ENCODE results near the gene ARMC2.

ARMC2 gene

DNA sequence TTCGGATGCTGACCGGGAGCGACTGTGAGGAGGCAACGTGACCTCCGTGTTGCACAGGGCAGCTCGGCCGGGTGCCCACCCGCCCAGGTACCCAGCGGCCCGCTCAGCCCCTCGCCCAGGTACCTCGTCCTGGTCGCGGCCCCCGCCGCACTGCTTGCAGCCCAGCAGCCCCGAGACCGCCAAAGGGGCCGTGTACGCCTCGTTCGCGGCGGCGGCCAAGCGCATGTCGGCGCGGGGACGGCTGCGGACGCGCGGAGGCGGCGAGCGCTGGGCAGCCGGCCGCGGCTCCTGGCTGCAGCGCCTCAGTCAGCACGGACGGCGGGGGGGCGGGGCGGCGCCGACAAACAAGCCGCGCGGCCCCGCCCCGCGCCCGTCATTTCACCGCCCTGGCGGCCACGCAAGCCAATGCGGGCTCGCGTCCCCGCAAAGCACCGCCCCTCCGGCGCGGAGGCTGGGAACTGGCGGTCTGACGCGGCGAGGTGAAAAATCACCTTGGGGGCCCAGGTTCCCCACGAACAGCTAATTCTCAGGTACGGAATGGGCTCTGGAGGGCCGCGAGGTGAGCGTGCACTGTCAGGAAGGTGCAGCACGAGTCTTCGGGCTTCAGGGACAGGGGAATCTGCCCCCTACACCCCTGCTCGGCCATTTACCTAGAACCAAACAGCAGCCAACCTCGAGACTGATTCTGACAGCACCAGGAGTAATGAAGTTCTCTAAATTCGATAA is 161.2 kb downstream of the ARMC2 start:
- no peaks in the 10 kb centered on the region for H3K9me3 Mint-ChIP-seq
- H3K4me1 Mint-ChIP-seq = peaks cover 29% of the 10 kb centered on the region
- peak overlapping the region; percentile 82 for H3K27ac Mint-ChIP-seq
- peak overlapping the region; percentile 94 for H3K4me3 Mint-ChIP-seq
- no peaks in the 10 kb centered on the region for H3K36me3 Mint-ChIP-seq (ENCODE audit: low read depth)
- DNase-seq = peak; percentile 97
- H3K27me3 Mint-ChIP-seq (ENCODE audit: low read depth, poor library complexity) = peaks cover 3% of the 10 kb centered on the region
- TF ChIP-seq, protein P1, sequence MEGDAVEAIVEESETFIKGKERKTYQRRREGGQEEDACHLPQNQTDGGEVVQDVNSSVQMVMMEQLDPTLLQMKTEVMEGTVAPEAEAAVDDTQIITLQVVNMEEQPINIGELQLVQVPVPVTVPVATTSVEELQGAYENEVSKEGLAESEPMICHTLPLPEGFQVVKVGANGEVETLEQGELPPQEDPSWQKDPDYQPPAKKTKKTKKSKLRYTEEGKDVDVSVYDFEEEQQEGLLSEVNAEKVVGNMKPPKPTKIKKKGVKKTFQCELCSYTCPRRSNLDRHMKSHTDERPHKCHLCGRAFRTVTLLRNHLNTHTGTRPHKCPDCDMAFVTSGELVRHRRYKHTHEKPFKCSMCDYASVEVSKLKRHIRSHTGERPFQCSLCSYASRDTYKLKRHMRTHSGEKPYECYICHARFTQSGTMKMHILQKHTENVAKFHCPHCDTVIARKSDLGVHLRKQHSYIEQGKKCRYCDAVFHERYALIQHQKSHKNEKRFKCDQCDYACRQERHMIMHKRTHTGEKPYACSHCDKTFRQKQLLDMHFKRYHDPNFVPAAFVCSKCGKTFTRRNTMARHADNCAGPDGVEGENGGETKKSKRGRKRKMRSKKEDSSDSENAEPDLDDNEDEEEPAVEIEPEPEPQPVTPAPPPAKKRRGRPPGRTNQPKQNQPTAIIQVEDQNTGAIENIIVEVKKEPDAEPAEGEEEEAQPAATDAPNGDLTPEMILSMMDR (IDR thresholded peaks at IDR 0.05) = no peak

DNA sequence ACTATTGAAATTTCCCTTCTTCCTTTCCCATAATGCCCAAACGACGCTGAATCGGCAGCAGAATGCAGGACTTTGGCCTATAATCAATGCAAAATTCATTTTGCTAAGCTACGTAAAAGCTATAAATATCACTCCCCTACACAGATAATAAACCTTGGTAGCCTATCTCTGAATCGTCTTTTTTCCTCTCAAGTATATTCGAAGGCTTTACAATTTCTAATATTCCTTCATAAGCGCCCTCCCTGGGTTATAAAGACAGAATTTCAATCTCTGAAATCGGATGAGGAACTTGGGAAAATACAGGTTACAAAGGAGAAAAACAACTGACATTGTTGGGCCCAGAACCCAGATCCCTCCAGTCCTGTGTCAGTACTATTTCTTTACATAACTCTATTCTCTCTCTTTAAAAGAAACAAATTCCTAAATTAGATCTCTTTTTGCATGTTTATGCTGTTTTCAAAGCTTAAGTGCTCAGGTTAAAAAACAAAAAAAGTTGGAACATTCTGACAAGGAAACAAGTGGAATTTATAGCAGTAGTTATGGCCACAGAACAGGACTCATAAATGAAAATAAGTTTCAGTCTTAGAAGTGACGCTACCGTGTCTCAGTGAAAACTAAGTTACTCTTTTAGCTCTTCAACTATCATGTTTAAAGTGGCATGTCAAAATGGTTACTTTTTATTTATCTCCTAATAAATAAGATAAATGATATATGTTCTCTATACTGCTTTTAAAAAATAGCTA is 161.9 kb downstream of the ARMC2 start:
- H3K27ac Mint-ChIP-seq = no peak overlapping the region
- no peaks in the 10 kb centered on the region for H3K36me3 Mint-ChIP-seq (ENCODE audit: low read depth)
- no peaks in the 10 kb centered on the region for H3K9me3 Mint-ChIP-seq
- peaks cover 3% of the 10 kb centered on the region for H3K27me3 Mint-ChIP-seq (ENCODE audit: low read depth, poor library complexity)
- no peak for DNase-seq
- H3K4me1 Mint-ChIP-seq = peaks cover 30% of the 10 kb centered on the region
- peak overlapping the region; percentile 93 for H3K4me3 Mint-ChIP-seq
- TF ChIP-seq, protein P1 (IDR thresholded peaks at IDR 0.05) = no peak

DNA sequence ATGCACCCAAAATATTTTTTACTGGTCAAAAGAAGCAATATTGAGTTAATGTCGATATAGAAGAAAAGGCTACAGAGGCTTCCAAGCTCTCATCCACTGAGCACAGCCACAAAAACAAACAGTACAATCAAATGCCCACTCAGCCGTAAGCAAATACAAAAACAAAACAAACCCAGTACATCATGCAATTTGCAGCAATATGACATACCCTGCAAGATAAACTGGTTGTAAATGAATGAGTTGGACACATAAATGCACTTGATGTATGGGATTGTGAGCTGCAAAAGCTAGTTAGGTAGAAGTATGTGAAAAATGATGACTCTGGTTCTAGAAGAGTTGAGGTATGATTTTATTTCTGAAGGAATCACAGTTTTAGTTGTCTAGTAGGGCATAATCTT is 162.5 kb downstream of the ARMC2 start:
- peak overlapping the region; percentile 93 for H3K4me3 Mint-ChIP-seq
- no peaks in the 10 kb centered on the region for H3K36me3 Mint-ChIP-seq (ENCODE audit: low read depth)
- no peak for DNase-seq
- no peaks in the 10 kb centered on the region for H3K9me3 Mint-ChIP-seq
- TF ChIP-seq, protein P1 (IDR thresholded peaks at IDR 0.05) = no peak
- H3K27ac Mint-ChIP-seq = no peak overlapping the region
- peaks cover 33% of the 10 kb centered on the region for H3K4me1 Mint-ChIP-seq
- peaks cover 3% of the 10 kb centered on the region for H3K27me3 Mint-ChIP-seq (ENCODE audit: low read depth, poor library complexity)

DNA sequence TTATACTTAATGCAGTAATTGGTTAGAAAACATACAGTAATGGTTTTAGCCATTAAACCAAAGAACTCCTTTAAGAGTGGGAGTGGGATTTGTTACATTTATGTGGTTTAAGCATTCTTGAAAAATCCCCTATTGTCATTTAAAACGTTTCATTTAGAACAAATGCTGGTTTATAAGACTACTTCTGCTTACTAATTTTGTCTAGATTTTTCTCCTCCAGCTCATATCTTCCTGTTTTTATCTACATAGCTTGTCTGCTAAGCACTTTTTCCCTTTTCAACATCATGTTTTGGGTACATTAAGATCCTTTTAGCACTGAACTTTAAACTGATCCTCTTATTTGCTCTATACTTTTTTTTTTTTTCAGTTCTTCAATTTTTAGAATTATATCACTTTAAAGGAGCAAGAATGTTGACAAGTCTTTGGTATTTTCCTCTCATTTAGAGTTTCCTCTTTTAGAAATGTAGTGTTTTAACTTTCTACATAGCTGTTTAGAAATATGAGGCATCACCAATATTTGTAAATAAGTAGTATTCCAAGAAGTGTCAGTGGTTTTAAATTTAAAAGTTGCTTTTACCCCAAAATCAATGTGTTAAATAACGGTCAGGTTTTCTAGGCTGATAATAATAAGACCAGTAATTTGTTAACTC is 165.6 kb downstream of the ARMC2 start:
- Mint-ChIP-seq H3K4me3 (no peak overlapping the region), H3K27me3 (ENCODE audit: low read depth, poor library complexity) (peaks cover under 1% of the 10 kb centered on the region), H3K9me3 (no peaks in the 10 kb centered on the region)

DNA sequence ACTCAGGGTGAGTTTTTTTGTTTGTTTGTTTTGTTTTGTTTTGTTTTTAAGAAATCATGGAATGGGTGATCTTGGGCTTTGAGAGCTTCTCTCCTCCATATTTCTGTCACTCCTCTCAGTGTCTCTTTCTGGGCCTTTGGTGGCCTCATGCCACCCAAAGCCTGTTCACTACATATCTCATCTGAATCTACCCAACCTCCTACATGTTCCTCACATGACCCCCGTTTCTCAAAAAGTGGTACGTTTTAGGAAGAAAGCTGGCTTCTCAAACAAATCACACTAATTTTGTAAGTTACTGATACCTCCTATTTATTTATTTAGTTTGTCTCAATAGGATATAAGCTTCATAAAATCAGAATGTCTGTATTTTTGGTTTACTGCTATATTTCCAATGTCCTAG is 166.4 kb downstream of the ARMC2 start:
- Mint-ChIP-seq H3K4me3 (no peak overlapping the region), H3K27ac (no peak overlapping the region), H3K4me1 (peaks cover 13% of the 10 kb centered on the region), H3K9me3 (no peaks in the 10 kb centered on the region), H3K27me3 (ENCODE audit: low read depth, poor library complexity) (no peaks in the 10 kb centered on the region), H3K36me3 (ENCODE audit: low read depth) (no peaks in the 10 kb centered on the region)
- no peak for DNase-seq
- TF ChIP-seq, protein P1 (IDR thresholded peaks at IDR 0.05) = no peak

More for the DNA sequence above, 165.6 kb downstream of the ARMC2 start:
- TF ChIP-seq, protein P1 (IDR thresholded peaks at IDR 0.05) = no peak
- H3K36me3 Mint-ChIP-seq (ENCODE audit: low read depth) = no peaks in the 10 kb centered on the region
- no peak for DNase-seq
- H3K27ac Mint-ChIP-seq = no peak overlapping the region
- H3K4me1 Mint-ChIP-seq = peaks cover 15% of the 10 kb centered on the region

Data from nephron progenitor cell (in vitro differentiated cells).